HEK293T (cell line): ENCODE data around the gene VTI1A.
"Not testable (repeated sequence)": the region's sequence is repeated elsewhere in the genome, so short reads cannot be mapped to it uniquely, and the experiment has no call there.

Experiments used
- CTCF ChIA-PET: fragments of 350-600 bp; formaldehyde crosslinking; extraction: SDS; loops from one replicate; lab custom pipeline; 2021; ENCODE audit warnings: antibody characterized with exemption, inconsistent platforms; lab: Yijun Ruan, JAX
- POLR2A ChIA-PET: fragments of 350-600 bp; formaldehyde crosslinking; extraction: SDS; loops from one replicate; lab custom pipeline; 2020; ENCODE audit warnings: antibody characterized with exemption, inconsistent platforms; lab: Yijun Ruan, JAX
- DNase-seq: peaks from one replicate; pipeline ENCODE4 v3.0.0; 2012; ENCODE audit warnings: mixed read lengths; ENCODE audit errors: extremely low spot score
- ARNT ChIP-seq: fragments of 450-650 bp; IDR thresholded peaks from 2 replicates; pipeline ENCODE4 v1.6.1; 2017; ENCODE audit warnings: mild to moderate bottlenecking
- BHLHE40 ChIP-seq: fragments of 450-650 bp; IDR thresholded peaks from 2 replicates; pipeline ENCODE4 v1.6.1; 2016; ENCODE audit warnings: mild to moderate bottlenecking, moderate library complexity, borderline replicate concordance
- CTBP1 ChIP-seq: fragments of 450-650 bp; IDR thresholded peaks from 2 replicates; pipeline ENCODE4 v1.6.1; 2016; ENCODE audit warnings: borderline replicate concordance
- ELF4 ChIP-seq: fragments of 450-650 bp; IDR thresholded peaks from 2 replicates; pipeline ENCODE4 v1.6.1; 2017; ENCODE audit warnings: antibody characterized with exemption
- FOXA1 ChIP-seq: fragments of 450-650 bp; IDR thresholded peaks from 2 replicates; pipeline ENCODE4 v1.6.1; 2016; ENCODE audit warnings: mild to moderate bottlenecking
- FOXK2 ChIP-seq: fragments of 450-650 bp; IDR thresholded peaks from 2 replicates; pipeline ENCODE4 v1.6.1; 2016; ENCODE audit warnings: mild to moderate bottlenecking
- FOXM1 ChIP-seq: fragments of 450-650 bp; IDR thresholded peaks from 2 replicates; pipeline ENCODE4 v1.6.1; 2017; ENCODE audit warnings: mild to moderate bottlenecking, borderline replicate concordance
- HDGF ChIP-seq: fragments of 450-650 bp; IDR thresholded peaks from 2 replicates; pipeline ENCODE4 v1.6.1; 2017; ENCODE audit warnings: antibody characterized with exemption, borderline replicate concordance
- L3MBTL2 ChIP-seq: fragments of 450-650 bp; conservative IDR thresholded peaks from 2 replicates; pipeline ENCODE4 v1.6.1; 2016; ENCODE audit warnings: mild to moderate bottlenecking
- LEF1 ChIP-seq: fragments of 450-650 bp; IDR thresholded peaks from 2 replicates; pipeline ENCODE4 v1.6.1; 2017; ENCODE audit warnings: mild to moderate bottlenecking, borderline replicate concordance
- NFRKB ChIP-seq: fragments of 450-650 bp; IDR thresholded peaks from 2 replicates; pipeline ENCODE4 v1.6.1; 2016; ENCODE audit warnings: mild to moderate bottlenecking, moderate library complexity
- SP1 ChIP-seq: fragments of 450-650 bp; IDR thresholded peaks from 2 replicates; pipeline ENCODE4 v1.6.1; 2017
- SUZ12 ChIP-seq: fragments of 450-650 bp; IDR thresholded peaks from 2 replicates; pipeline ENCODE4 v1.6.1; 2016; ENCODE audit warnings: mild to moderate bottlenecking
- TARDBP ChIP-seq: fragments of 450-650 bp; IDR thresholded peaks from 2 replicates; pipeline ENCODE4 v1.6.1; 2016
- ZNF384 ChIP-seq: fragments of 450-650 bp; IDR thresholded peaks from 2 replicates; pipeline ENCODE4 v1.6.1; 2016
- TF ChIP-seq, protein P1 (sequence below): fragments of 450-650 bp; IDR thresholded peaks from 2 replicates; pipeline ENCODE4 v1.6.1; 2016

VTI1A gene

DNA sequence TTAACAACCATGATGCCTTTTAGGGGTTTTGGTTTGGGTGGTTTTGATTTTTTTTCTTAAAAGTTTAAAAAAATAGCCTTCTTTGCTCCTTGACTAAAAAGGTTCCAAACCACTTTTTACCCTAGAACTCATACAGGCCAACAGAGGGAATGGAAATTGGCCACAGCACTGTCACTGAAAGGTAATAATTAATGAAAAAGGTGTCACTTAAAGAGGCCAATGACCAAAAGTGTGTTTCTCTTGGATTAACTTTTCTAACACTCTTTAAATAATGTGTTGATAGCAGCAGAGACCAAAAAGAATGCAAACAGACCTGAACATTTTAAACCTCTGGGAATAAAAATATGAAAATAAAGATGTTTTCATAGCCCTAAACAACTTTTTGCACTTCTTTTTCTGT lies 282.0 kb downstream of the VTI1A start:
- no peak for DNase-seq
- POLR2A ChIA-PET, result no interaction called here
- no peak for TF ChIP-seq FOXK2
- no peak for TF ChIP-seq ARNT
- no peak for TF ChIP-seq FOXA1
- TF ChIP-seq NFRKB, result no peak
- TF ChIP-seq BHLHE40, result no peak
- no peak for TF ChIP-seq ELF4
- no peak for TF ChIP-seq LEF1
- TF ChIP-seq L3MBTL2, result no peak
- CTCF ChIA-PET, result no interaction called here

DNA sequence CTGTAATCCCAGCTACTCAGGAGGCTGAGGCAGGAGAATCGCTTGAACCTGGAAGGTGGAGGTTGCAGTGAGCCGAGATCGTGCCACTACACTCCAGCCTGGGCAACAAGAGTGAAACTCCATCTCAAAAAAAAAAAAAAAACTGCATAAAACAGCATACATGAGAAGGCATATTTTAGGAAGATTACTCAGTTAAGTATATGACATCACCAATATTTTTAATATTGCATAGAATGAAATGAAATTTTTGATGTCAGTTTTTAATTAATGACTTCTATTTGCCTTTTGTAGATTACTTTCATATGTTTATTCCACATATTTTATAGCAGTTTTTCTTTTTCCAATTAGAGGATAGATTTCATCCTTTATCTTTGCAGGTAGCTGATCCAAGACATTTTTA lies 284.4 kb downstream of the VTI1A start:
- POLR2A ChIA-PET, DNase-seq: not testable (repeated sequence)
- CTCF ChIA-PET, result interaction anchor here (1.1 kb wide), 1 partner anchor 12 kb away, joined by 3 read pairs; no protein-coding TSS in a partner anchor

DNA sequence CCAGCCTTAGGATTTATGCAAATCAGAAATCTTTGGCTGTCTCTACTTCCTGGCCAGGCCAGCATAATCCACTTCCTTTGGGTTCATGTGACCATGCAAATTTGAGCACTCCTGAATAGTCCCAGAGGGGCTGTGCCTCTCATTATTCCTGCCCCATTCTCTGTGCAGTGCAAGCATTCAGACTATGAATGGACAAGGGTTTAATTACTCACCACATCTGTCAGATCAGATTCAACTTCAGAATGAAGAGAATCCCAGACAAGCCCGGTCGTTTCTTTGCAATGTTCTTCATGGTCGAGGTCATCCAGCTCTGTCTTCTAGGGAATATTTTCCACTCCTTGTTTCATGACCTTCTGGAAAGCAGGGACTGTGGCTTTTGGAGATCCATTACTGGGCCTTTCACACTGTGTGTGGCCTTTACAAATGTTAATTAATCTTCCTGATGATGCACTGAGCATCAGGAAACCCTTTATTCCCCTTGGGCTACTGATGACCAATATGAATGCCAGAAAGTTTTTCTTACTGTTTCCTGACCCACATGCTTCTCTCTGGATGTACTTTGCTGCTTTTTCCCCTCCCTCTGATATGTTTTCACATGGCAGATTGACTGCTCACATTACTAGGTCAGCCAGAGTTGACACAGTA lies 285.4 kb downstream of the VTI1A start:
- ChIA-PET CTCF (interaction anchor here (1.1 kb wide), 1 partner anchor 11 kb away, joined by 3 read pairs; no protein-coding TSS in a partner anchor), POLR2A (no interaction called here)
- TF ChIP-seq BHLHE40 (no peak), SUZ12 (no peak), L3MBTL2 (no peak), CTBP1 (no peak), NFRKB (no peak), FOXA1 (no peak)
- DNase-seq, result no peak

GRCh38 chr10:112735041-112735695 lies 288.2 kb downstream of the VTI1A start:
- TF ChIP-seq LEF1 (no peak), ELF4 (no peak), HDGF (no peak), TARDBP (no peak), SUZ12 (no peak), NFRKB (no peak), BHLHE40 (no peak), ZNF384 (no peak), FOXK2 (no peak), ARNT (no peak), SP1 (no peak)
- TF ChIP-seq, protein P1, sequence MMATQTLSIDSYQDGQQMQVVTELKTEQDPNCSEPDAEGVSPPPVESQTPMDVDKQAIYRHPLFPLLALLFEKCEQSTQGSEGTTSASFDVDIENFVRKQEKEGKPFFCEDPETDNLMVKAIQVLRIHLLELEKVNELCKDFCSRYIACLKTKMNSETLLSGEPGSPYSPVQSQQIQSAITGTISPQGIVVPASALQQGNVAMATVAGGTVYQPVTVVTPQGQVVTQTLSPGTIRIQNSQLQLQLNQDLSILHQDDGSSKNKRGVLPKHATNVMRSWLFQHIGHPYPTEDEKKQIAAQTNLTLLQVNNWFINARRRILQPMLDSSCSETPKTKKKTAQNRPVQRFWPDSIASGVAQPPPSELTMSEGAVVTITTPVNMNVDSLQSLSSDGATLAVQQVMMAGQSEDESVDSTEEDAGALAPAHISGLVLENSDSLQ, result no peak
- ChIA-PET CTCF (no interaction called here), POLR2A (no interaction called here)
- DNase-seq, result no peak

GRCh38 chr10:112738606-112739591 lies 291.9 kb downstream of the VTI1A start:
- CTCF ChIA-PET, result no interaction called here
- DNase-seq, result no peak
- no peak for TF ChIP-seq FOXK2
- POLR2A ChIA-PET, result no interaction called here

DNA sequence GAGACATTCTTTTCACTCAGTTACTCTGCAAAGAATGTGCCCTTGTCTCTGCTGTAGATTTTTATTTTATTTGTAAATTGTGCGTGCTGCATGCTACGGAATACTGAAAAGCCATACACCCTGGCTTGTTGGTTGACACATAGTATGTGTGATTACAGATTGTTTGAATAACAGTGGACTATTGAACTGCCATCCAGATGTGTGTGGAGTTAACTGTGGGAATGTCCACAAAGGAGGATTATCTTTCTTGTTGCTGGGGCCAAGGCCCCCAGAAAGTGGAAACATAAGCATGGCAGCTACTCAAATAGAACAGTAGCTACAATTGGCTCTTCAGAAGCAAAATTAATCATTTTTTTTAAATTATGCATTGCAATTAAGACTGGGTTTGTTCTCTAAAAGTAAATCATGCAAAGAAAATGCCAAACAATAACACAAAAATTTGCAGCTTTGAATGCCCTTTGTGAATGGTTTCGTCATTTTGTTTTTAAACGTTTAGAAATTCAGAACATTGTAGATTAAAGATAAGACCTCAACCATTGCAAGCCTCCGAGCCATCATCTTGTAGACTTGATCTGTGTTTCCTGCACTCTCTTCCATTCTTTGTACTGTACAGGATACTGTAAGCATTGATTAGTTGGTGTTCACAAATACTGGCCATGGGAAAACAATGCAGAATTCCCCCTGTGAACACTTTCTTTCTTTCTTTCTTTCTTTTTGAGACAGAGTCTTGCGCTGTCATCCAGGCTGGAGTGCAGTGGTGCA lies 292.8 kb downstream of the VTI1A start:
- DNase-seq, result no peak
- CTCF ChIA-PET, result no interaction called here
- no peak for TF ChIP-seq CTBP1
- no peak for TF ChIP-seq TARDBP
- TF ChIP-seq, protein P1, result no peak
- no peak for TF ChIP-seq LEF1
- no peak for TF ChIP-seq L3MBTL2
- TF ChIP-seq ZNF384, result no peak
- TF ChIP-seq SP1, result no peak
- no peak for TF ChIP-seq SUZ12
- no peak for TF ChIP-seq NFRKB
- no peak for TF ChIP-seq BHLHE40
- no peak for TF ChIP-seq ELF4
- TF ChIP-seq FOXA1, result no peak
- no peak for TF ChIP-seq ARNT
- no peak for TF ChIP-seq FOXK2
- TF ChIP-seq FOXM1, result no peak
- TF ChIP-seq HDGF, result no peak
- POLR2A ChIA-PET, result no interaction called here
